K562 (cell line): Measurements from ENCODE around the gene SMARCA4. TPM values are rescaled to one million over a fixed set of nuclear protein-coding genes. Genes with fewer than 3 reads are reported as not detected.

Source experiments
- ATAC-seq: fragments of 200-7000 bp; cut with Tn5 transposase; 3 replicates; pipeline ENCODE4 v1.9.1; 2020; ENCODE audit warnings: moderate library complexity
- BruUV-seq: library from RNA; stranded (reverse); fragments of 400-500 nt; replicated peaks from 2 replicates; lab custom pipeline; 2021; lab: Mats Ljungman, UMichigan
- CTCF ChIA-PET: fragments of 300-600 bp; formaldehyde crosslinking; extraction: SDS; loops from one replicate; lab custom pipeline; 2021; ENCODE audit warnings: low intra/inter-chr PET ratio; lab: Yijun Ruan, JAX
- POLR2A ChIA-PET: fragments of 300-600, 350-650 bp; sonication (Branson Sonifier 250); formaldehyde crosslinking; extraction: SDS; loops from one replicate; lab custom pipeline; 2021; ENCODE audit warnings: antibody characterized with exemption, inconsistent platforms; lab: Yijun Ruan, JAX
- DNase-seq, 4 experiments: peaks; one replicate each; pipeline versions ENCODE4 v3.0.0 to v3.0.0-alpha.2; 2011 to 2018; ENCODE audit warnings: low spot score in 3 of 4, mixed read lengths in 3 of 4; ENCODE audit errors: extremely low read depth in 1 of 4
- FAIRE-seq: peaks from 2 replicates; lab custom pipeline; 2011; peaks lifted over from hg19 to GRCh38; lab: Jason Lieb, UNC
- H2AFZ ChIP-seq: 2 replicates; pipeline ENCODE4 v1.6.0; 2011; ENCODE audit warnings: low read depth, low read length, control low read depth, inconsistent platforms
- H3K27ac ChIP-seq: fragments of 200-600 bp; 3 replicates; pipeline ENCODE4 v1.8.0; 2011; ENCODE audit warnings: low read depth, mild to moderate bottlenecking, control low read depth, inconsistent platforms, low read length, moderate library complexity, mixed read lengths; ENCODE audit errors: extremely low read depth
- H3K27me3 ChIP-seq, 2 experiments: fragments of 300-600 bp in 1 of 2; 2 replicates in 1 of 2; 3 replicates in 1 of 2; pipeline versions ENCODE4 v1.6.0 to v1.8.0; 2011; ENCODE audit warnings: inconsistent platforms in 2 of 2, low read length in 2 of 2, mild to moderate bottlenecking in 1 of 2, mixed read lengths in 1 of 2, moderate library complexity in 1 of 2; ENCODE audit not compliant: control insufficient read depth in 2 of 2, insufficient read depth in 2 of 2
- H3K36me3 ChIP-seq: fragments of 300-600 bp; 3 replicates; pipeline ENCODE4 v1.8.0; 2011; ENCODE audit warnings: mild to moderate bottlenecking, low read length, inconsistent platforms; ENCODE audit not compliant: control insufficient read depth, insufficient read depth
- H3K4me1 ChIP-seq, 2 experiments: fragments of 200-600 bp in 1 of 2; replicated peaks in 1 of 2; 2 replicates in 1 of 2; 3 replicates in 1 of 2; pipeline versions ENCODE4 v1.5.1 to v1.8.0; 2011; ENCODE audit warnings: inconsistent platforms in 2 of 2, low read length in 2 of 2, mild to moderate bottlenecking in 1 of 2, mixed read lengths in 1 of 2, moderate library complexity in 1 of 2; ENCODE audit not compliant: control insufficient read depth in 2 of 2, insufficient read depth in 2 of 2
- H3K4me2 ChIP-seq: 2 replicates; pipeline ENCODE4 v1.6.1; 2011; ENCODE audit warnings: low read length, control low read depth, inconsistent platforms, mixed read lengths; ENCODE audit not compliant: insufficient read depth
- H3K4me3 ChIP-seq: fragments of 200-600 bp; sonication (generic), shearing (Covaris generic); 2 replicates; pipeline ENCODE4 v1.5.1; 2016; ENCODE audit warnings: control low read depth, inconsistent platforms
- H3K79me2 ChIP-seq: fragments of 200-600 bp; 3 replicates; pipeline ENCODE4 v1.8.0; 2011; ENCODE audit warnings: low read length, inconsistent platforms; ENCODE audit not compliant: control insufficient read depth, insufficient read depth
- H3K9ac ChIP-seq, 2 experiments: 2 replicates each; pipeline versions ENCODE4 v1.6.0 to v1.6.1; 2011; ENCODE audit warnings: low read depth in 2 of 2, low read length in 2 of 2, control low read depth in 1 of 2, inconsistent platforms in 1 of 2, mild to moderate bottlenecking in 1 of 2, mixed read lengths in 1 of 2; ENCODE audit not compliant: insufficient read depth in 1 of 2
- H3K9me1 ChIP-seq: one replicate; pipeline ENCODE4 v1.6.0; 2011; ENCODE audit warnings: inconsistent platforms, mild to moderate bottlenecking, low read length, moderate library complexity; ENCODE audit not compliant: control insufficient read depth, insufficient read depth
- H3K9me3 ChIP-seq: replicated peaks from 2 replicates; pipeline ENCODE4 v1.5.1; 2011; ENCODE audit warnings: low read depth, low read length, inconsistent platforms; ENCODE audit not compliant: control insufficient read depth, insufficient read depth
- H4K20me1 ChIP-seq: replicated peaks from 2 replicates; pipeline ENCODE4 v1.6.1; 2011; ENCODE audit warnings: low read length, inconsistent platforms, mixed read lengths; ENCODE audit not compliant: control insufficient read depth, insufficient read depth
- DDX20 ChIP-seq: fragments of 450-650 bp; IDR thresholded peaks from 2 replicates; pipeline ENCODE4 v1.6.1; 2016; ENCODE audit warnings: missing genetic modification characterization, low read depth, mild to moderate bottlenecking, missing compliant biosample characterization, moderate library complexity
- MTA1 ChIP-seq: fragments of 450-650 bp; IDR thresholded peaks from 2 replicates; pipeline ENCODE4 v1.6.1; 2017; ENCODE audit warnings: borderline replicate concordance
- RB1 ChIP-seq: fragments of 450-650 bp; IDR thresholded peaks from 2 replicates; pipeline ENCODE4 v1.6.1; 2017; ENCODE audit warnings: low read depth, mild to moderate bottlenecking
- REST ChIP-seq, 2 experiments: fragments of 450-650 bp; formaldehyde crosslinking in 1 of 2; IDR thresholded peaks; 2 replicates each; pipeline versions ENCODE4 v1.4.0 to v1.6.1; 2014 to 2020; ENCODE audit warnings: mild to moderate bottlenecking in 2 of 2, borderline replicate concordance in 1 of 2, low read depth in 1 of 2
- ZBTB7A ChIP-seq: IDR thresholded peaks from 2 replicates; pipeline ENCODE4 v1.6.1; 2011; ENCODE audit warnings: low read depth, mild to moderate bottlenecking, low read length, moderate library complexity, borderline replicate concordance; ENCODE audit not compliant: control insufficient read depth
- ZNF395 ChIP-seq: fragments of 200-800 bp; sonication (Bioruptor generic); IDR thresholded peaks from 2 replicates; pipeline ENCODE4 v1.6.1; 2017; ENCODE audit warnings: missing genetic modification characterization, missing compliant biosample characterization
- ZNF740 ChIP-seq, 3 experiments: fragments of 200-800 bp in 1 of 3; sonication (Bioruptor generic) in 1 of 3; sonication (generic) in 1 of 3; formaldehyde crosslinking in 1 of 3; IDR thresholded peaks; 2 replicates each; pipeline versions ENCODE4 v1.6.1 to v1.8.0; 2016 to 2022; ENCODE audit warnings: mild to moderate bottlenecking in 2 of 3, missing compliant biosample characterization in 2 of 3, missing genetic modification characterization in 2 of 3, missing genetic modification reagents in 1 of 3
- ZNF77 ChIP-seq: fragments of 250-450 bp; sonication (Bioruptor Pico); IDR thresholded peaks from 2 replicates; pipeline ENCODE4 v1.5.0; 2020
- WGBS: fragments of 100-300 bp; shearing (Covaris generic); methylation state at CpG from one replicate; pipeline ENCODE4 v1.1.6; 2016; ENCODE audit warnings: low coverage, mixed read lengths; ENCODE audit not compliant: insufficient coverage; ENCODE audit errors: missing lambda C conversion rate; 5-methylcytosine and 5-hydroxymethylcytosine counted together
- in situ Hi-C: fragments of 300-500 bp; cut with MboI; formaldehyde crosslinking; loops from 4 replicates; pipeline ENCODE4 v1.15.0; 2018; ENCODE audit warnings: inconsistent platforms, mixed read lengths
- intact Hi-C: fragments of 100-400 bp; cut with micrococcal nuclease; formaldehyde crosslinking; loops from 2 replicates; pipeline ENCODE4 v1.14.2; 2022
- polyA plus RNA-seq, 8 experiments: library from polyadenylated mRNA; depleted of rRNA in 4 of 8; stranded (reverse) in 5 of 8; unstranded in 3 of 8; fragments of >200 nt; fragmentation: Nextera tagmentation in 2 of 8; fragmentation: Illumina TruSeq in 1 of 8; extraction: Ambion mirVana in 2 of 8; extraction: Trizol in 1 of 8; gene quantifications; 2 replicates each; pipeline versions ENCODE4 v1.2.1 to v1.2.3, GENCODE V29; 2011 to 2014; ENCODE audit warnings: inconsistent platforms in 1 of 8, missing spikeins in 1 of 8
- total RNA-seq, 7 experiments: library from RNA; depleted of rRNA in 6 of 7; stranded (reverse); fragments of >200 nt in 6 of 7; fragmentation: Illumina TruSeq in 2 of 7; extraction: Trizol in 2 of 7; gene quantifications; 2 replicates each; pipeline versions ENCODE4 v1.2.1 to v1.2.3, GENCODE V29; 2011 to 2021; ENCODE audit warnings: low replicate concordance in 1 of 7

The SMARCA4 gene
- total and polyA plus RNA-seq, 9 of the 15 experiments (the other 6 are each of a cell fraction or from before 2014, with no cell fraction given), result 19.3 to 207 (median 52.1) TPM

- peak overlapping the region; percentile 94 for H3K27ac ChIP-seq
- H3K9ac ChIP-seq, result peak overlapping the region; percentile 96 to 100
- H2AFZ ChIP-seq, result peak overlapping the region; percentile 76
- peak; percentile 44 to 87 (median 70) for DNase-seq
- no peaks in the 10 kb centered on the region for H3K27me3 ChIP-seq
- ChIA-PET CTCF (no interaction called here), POLR2A (interaction anchor here (0.6 to 1.5 kb wide), 7 partner anchors 10 to 274 kb away, joined by 3 to 5 read pairs (median 4); no protein-coding TSS in a partner anchor)
- peak; percentile 6 for FAIRE-seq
- peaks cover 15 to 25% of the 10 kb centered on the region in 2 experiments; a peak in 4 of 5 replicates for H3K4me1 ChIP-seq
- H4K20me1 ChIP-seq, result peaks cover 8% of the 10 kb centered on the region
- H3K9me3 ChIP-seq, result no peaks in the 10 kb centered on the region
- H3K9me1 ChIP-seq, result peaks cover 4% of the 10 kb centered on the region
- peaks cover 16% of the 10 kb centered on the region; the same call in 2 of the 3 replicates for H3K36me3 ChIP-seq
- H3K79me2 ChIP-seq, result peaks cover 64% of the 10 kb centered on the region
- intact Hi-C loops (no loop called here), in situ Hi-C loops (no loop called here)
- peak overlapping the region; percentile 99 for H3K4me3 ChIP-seq
- peak; percentile 6 for ATAC-seq
- under 1% methylated on average over 43 of the region's 92 CpGs for WGBS
- H3K4me2 ChIP-seq, result peak overlapping the region; percentile 88
- no TSS peak for BruUV-seq
- TF ChIP-seq DDX20 (tag) (no peak), ZNF740 (CRISPR knock-in tag; IDR thresholded peaks at IDR 0.05) (no peak; the same call in 1 of the 2 replicates), ZNF740 (tag; IDR thresholded peaks at IDR 0.05) (peak in 1 of 2 experiments; percentile 35; a peak in 2 of 4 replicates), MTA1 (no peak), REST (IDR thresholded peaks at IDR 0.05; ENCODE audit: borderline replicate concordance) (peak; percentile 31; the same call in 1 of the 2 replicates), REST (CRISPR knock-in tag; IDR thresholded peaks at IDR 0.05; ENCODE audit: low read depth) (no peak), ZNF395 (peak; percentile 87), RB1 (0 out of 2 replicates have a peak, but pooled peaks have one; percentile 6), ZBTB7A (peak; percentile 89), ZNF77 (CRISPR knock-in tag) (no peak)
These were observed 437 bp downstream of the SMARCA4 start for GRCh38 chr19:10961073-10961860.
